Measurements from ENCODE around the gene CAMTA1.

CAMTA1 gene

DNA sequence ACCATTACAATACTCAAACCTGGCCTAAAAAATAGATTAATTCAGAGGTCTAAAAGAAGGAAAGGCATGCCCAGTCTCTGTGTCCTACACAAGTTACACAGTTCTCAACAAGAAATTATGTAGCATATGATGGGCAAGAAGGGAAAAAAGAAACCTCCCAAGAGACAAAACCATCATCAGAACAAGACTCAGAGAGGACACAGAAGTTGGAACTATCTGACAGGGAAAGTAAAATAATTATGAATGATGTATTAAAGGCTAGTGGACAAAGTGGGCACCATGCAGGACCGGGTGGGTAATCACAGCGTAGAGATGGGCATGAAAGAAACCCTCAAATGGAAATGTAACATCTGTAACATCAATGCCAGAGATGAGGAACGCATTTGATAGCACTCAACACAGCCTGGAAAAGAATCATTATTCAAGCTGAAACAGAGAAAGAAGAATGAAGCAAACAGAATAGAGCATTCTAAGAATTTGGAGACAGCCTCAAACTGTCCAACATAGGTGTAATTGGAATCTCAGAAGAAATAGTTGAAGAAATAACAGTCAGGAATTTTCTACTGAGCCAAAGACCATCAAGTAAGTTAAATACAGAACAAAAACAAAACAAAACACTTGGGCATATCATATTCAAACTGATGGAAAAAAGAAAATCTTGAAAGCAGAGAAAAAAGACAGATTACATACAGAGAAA lies 1028.6 kb downstream of the CAMTA1 start:
- DNase-seq (ENCODE audit: low read depth) = no peak
- TF ChIP-seq, protein P1, sequence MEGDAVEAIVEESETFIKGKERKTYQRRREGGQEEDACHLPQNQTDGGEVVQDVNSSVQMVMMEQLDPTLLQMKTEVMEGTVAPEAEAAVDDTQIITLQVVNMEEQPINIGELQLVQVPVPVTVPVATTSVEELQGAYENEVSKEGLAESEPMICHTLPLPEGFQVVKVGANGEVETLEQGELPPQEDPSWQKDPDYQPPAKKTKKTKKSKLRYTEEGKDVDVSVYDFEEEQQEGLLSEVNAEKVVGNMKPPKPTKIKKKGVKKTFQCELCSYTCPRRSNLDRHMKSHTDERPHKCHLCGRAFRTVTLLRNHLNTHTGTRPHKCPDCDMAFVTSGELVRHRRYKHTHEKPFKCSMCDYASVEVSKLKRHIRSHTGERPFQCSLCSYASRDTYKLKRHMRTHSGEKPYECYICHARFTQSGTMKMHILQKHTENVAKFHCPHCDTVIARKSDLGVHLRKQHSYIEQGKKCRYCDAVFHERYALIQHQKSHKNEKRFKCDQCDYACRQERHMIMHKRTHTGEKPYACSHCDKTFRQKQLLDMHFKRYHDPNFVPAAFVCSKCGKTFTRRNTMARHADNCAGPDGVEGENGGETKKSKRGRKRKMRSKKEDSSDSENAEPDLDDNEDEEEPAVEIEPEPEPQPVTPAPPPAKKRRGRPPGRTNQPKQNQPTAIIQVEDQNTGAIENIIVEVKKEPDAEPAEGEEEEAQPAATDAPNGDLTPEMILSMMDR (IDR thresholded peaks at IDR 0.05; ENCODE audit: control insufficient read depth, insufficient read depth, low read depth, low read length, missing control alignments) = no peak
- H3K4me3 ChIP-seq (ENCODE audit: control insufficient read depth, low read depth, low read length) = no peak overlapping the region

All from AG09309 (cell line).